ENCODE data around the gene PPIA. TPM values are rescaled to one million over a fixed set of nuclear protein-coding genes. Genes with fewer than 3 reads are reported as not detected.
A peak's percentile ranks its signal among the peaks of the same experiment; 100 is the strongest.
"Not testable (repeated sequence)": the region's sequence is repeated elsewhere in the genome, so short reads cannot be mapped to it uniquely, and the experiment has no call there.

Gene PPIA
- total RNA-seq, 1 donor from 2014 or later: 1,502 TPM

DNA sequence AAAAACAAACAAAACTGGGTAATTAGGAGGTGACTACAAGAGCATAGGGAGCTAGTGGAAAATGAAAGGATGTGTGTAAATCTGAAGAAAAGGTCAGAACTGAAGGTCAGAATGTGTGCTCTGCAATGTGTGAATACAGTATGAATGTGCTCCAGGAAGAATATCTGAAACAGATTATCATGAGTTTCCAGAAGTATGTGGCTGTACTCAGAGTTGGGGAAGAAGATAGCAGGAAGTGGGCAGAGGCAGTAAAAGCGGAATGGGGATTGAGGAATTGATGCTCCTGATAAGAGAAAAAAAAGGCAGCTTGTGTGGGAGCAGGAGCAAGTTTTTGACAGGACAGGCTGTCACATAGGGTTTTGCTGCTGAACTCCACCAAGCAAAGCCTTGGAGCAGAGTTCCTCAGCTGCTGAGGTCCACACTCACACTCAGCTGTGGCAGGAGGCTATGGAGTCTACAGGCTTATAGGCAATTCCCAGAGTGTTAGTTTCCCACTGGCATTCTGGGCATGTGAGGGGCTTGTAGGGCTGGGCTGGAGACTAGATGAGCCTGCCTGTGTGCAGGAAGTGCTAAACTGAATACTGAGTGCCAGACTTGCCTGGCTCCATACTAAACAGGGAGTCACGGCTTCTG, 28.5 kb downstream of the PPIA start:
- peak; percentile 33 to 44 for DNase-seq (ENCODE audit: low read depth in 2 of 2)

DNA sequence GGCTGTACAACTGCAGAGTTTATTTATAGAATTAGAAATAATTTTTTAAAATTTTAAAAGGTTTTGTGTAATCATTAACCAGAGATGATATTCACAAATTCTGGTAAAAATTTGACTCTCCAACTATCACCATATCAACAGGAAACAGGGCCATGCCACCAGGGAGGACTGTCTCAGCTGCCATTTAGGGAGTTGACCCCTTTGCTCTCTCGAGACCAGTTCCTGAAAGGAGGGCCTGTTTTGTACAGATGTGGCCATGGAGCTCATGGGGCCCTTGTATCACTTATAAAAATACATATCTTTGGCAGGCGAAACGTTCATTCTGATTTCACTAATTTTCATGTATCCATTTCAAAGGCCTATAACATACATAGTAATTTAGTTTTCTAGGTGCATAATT, 31.1 kb downstream of the PPIA start:
- DNase-seq (ENCODE audit: low read depth in 2 of 2): no peak

DNA sequence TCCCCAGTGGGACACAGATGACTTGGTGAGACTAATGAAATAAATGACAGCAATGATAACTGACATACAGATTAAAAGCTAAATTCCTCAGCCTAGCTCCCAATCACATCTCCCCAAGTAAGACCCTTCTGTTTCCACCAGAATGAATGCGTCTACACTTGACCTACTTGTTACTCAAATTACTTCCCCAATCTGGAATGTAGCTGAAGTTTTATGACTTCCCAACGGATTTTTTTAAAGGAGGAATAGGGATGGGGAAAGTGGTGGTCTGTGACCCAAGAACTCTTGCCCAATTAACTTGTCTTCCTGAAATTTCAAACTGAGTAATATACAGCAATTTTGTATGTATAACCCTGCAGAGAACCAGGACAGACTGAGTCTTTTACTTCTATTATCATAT, 42.3 kb downstream of the PPIA start:
- DNase-seq (ENCODE audit: low read depth in 2 of 2): no peak

DNA sequence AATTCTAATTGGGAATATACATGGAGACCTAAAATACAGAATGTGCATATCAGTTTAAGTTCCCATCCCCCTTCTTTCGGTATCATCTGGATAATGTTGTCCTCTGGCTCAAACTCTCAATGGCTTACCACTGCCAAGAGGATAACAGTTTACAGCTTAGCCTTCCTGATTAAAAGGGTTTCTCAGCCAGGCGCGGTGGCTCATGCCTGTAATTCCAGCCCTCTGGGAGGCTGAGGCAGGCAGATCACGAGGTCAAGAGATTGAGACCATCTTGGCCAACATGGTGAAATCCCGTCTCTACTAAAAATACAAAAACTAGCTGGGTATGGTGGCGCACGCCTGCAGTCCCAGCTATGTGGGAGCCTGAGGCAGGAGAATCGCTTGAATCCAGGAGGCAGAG, 46.2 kb downstream of the PPIA start:
- not testable (repeated sequence) for DNase-seq (ENCODE audit: low read depth in 2 of 2)

DNA sequence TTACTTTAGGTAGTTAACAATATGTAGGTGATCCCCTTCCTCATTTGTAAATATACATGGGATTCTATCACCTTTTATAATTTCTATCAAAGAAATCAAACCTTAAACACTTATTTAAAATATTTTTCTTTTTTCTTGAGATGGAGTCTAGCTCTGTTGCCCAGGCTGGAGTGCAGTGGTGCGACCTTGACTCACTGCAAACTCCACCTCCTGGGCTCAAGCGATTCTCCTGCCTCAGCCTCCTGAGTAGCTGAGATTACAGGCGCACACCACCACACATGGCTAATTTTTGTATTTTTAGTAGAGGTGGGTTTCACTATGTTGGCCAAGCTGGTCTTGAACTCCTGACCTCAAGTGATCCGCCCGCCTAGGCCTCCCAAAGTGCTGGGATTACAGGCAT, 47.0 kb downstream of the PPIA start:
- not testable (repeated sequence) for DNase-seq (ENCODE audit: low read depth in 2 of 2)

DNA sequence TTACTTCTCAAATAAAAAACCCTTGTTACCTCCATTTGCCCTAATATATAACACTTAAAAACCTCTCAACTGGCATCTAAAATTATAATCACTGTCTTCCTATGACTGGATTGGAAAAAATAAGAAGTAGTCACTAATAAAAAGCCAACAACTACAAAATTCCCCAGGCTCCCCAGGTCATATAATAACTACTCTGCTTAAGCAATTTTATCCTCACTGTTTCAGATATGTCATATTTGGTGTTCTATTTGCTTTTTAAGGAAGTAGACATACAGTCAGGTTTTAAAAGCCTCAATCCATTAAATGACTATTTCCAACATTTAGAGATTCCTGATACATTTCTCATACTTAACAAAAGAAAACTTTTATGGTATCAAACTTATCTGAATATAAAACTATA, 49.0 kb downstream of the PPIA start:
- no peak for DNase-seq (ENCODE audit: low read depth in 2 of 2)

DNA sequence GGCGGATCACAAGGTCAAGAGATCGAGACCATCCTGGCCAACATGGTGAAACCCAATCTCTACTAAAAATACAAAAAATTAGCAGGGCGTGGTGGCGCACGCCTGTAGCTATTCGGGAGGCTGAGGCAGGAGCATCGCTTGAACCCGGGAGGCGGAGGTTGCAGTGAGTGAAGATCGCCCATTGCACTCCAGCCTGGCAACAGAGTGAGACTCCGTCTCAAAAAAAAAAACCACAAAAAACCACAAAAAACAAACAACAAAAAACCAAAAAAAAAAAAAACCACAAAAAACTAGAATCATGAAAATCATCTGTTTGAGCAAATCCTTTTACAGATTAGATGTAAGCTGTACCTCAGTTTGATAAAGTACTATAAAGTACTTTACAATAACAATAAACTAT, 49.9 kb downstream of the PPIA start:
- not testable (repeated sequence) for DNase-seq (ENCODE audit: low read depth in 2 of 2)

DNA sequence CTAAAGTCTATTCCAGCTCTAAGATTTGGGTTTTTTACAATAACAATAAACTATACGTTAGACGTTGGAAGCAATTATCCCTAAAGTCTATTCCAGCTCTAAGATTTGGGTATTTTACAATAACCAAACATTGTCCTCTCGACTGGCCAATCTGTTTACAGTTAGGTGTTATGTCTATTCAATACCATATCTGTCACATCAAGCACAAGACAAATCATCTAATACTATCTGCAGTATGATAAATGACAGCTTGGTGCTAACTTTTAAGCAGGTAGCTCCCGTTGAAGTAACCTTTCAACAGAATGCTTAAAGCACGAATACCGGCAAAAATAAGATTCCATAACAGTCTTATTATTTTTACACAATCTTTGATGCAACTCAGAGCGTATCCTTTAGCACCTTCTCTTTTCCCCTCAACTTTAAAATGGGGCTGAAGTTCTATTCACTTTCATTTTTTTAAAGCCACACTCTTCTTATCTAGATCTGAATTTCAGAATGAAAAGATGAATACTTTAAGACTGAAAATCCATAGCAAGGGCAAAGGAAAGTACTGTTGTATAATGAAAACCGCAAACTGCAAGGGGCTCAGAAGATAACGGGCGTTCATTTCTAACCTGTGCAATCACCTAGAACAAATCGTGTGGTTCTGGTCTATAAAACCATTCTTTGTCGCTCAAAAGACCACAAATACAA, 50.5 kb downstream of the PPIA start:
- DNase-seq (ENCODE audit: low read depth in 2 of 2): no peak

DNA sequence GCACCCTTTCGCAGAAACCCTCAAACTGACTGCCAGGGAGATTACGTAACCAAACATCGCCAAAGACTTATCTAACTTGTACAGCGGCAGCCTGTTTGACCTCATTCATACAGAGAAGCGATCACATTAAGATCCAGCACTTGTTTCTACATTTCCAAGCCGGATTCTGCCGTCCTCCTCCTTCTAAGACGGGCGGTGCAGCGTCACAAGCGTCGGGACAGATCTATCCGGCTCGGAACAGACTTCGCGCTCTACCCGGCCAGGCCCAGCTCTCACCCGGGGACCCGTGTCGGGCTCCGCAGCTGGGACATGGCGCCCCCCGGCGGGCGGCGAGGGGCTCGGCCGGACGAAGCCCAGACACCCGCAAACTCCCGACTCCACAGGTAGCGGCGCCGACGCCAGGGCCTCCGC, 51.0 kb downstream of the PPIA start:
- peak; percentile 92 for DNase-seq (ENCODE audit: low read depth in 2 of 2)

DNA sequence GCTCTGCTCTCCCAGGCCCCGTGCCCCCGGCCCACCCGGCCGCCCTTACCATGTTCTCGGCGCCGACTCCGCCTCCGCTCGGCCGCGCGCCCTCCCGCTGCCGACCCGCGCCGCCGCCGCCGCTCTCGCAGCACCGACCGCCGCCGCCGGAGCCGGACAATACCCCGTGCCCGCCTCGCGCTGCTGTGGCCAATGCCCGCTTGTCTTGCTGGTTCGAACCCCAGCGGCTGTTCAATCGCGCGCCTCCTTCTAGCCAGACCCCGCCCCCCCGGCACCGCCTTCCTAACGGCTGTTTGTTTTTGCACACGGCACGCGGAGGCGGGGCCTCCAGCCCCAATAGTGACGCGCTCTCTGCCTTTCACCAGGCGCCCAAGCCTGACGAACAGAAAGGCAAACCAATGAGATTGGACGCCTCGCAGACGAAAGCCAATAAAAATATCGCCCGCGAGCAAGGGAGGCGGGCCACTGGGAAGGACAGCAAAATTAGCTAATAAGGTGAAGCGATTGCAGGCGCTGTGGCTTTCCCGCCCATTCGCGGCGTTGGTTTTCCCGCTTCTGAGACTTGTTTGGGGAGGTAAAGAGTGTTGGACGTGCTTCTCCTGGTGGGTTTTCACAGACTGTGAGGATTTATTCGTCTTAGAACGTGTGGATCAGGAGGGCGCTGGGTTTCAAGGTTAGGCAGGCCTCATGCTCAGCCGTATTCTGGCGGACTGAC, 51.6 kb downstream of the PPIA start, which contains the start of gene H2AZ2:
Gene H2AZ2 (minus strand): TSS at position 168 of the 715 bp plus-strand sequence. CDS start 116 bp downstream, at position 52.
- peak; percentile 100 for DNase-seq (ENCODE audit: low read depth in 2 of 2)

DNA sequence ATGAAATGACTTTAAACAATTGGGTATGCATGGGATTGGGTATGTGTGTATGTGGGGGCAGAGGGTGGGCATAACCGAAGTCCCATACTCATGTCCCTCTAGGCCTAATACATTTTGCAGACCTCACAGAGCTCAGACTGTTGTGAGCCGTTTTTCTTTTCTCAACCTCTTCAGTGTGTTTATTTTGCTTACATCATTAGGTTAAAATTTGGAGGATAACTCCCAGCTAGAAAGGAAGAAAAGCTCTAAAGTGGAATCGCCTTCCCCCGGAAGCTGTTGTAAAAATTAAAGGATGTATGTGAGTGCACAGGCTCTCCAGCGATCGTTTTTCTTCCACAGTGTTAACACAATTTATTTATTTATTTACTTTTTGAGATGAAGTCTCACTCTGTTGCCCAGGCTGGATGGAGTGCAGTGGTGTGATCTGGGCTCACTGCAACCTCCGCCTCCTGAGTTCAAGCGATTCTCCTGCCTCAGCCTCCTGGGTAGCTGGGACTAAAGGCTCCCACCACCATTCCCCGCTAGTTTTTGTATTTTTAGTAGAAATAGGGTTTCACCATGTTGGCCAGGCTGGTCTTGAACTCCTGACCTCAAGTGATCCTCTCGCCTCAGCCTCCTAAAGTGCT, 52.9 kb downstream of the PPIA start:
- DNase-seq (ENCODE audit: low read depth in 2 of 2): no peak

DNA sequence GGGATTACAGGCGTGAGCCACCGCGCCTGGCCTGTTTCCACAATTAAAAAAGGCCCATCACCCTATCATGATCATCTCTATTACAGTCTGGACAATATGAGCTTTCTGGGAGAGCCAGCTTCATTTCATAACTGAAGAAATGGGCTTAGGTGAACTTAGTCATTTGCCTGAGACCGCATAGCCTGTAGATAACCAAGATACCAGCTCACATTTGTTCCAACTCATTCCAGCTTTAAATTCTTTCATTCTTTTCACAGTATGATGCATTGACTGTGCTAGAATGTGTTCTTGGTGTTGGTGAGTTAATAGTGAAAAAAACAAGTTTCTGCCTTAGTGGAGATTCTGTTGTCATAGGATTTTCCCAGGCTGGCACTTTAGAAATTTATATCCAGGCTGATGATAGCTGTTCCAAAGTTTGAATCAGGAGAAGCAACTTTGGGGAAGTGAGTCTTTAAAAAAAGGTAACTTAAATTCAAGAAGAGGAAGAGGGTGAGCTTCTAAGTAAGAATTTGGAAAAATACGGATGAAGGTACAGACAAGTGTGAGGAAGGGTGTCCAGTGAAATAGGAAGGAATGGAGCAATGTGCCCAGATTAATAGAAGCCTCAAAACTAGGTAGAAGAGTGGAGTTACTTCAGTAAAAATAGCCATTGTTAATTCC, 53.5 kb downstream of the PPIA start:
- DNase-seq (ENCODE audit: low read depth in 2 of 2): no peak

DNA sequence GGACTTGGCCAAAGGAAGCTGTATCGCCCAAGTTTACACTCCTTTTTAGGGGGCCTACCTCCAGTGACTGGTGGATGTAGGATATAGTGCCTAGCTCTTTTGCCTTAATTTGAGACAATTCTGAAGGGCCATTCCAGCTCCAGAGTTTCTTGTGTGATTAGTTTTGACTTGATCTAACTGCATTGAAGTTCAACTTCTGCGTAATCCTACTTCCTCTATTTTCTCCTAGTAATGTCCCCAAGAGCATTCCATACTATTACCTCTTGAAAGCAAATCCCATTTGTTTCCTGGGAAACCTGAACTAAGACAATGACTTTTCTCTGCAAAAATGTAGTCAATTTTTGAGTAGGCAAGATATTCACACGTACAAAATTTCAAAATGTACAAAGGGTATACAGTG, 56.1 kb downstream of the PPIA start:
- no peak for DNase-seq (ENCODE audit: low read depth in 2 of 2)

Other genes with a start within 250 kb of the PPIA start
- 37.0 and 40.7 TPM in 2 replicates for gene DDX56, start 222.8 kb upstream of the PPIA start, total RNA-seq
- gene TMED4, start 214.4 kb upstream of the PPIA start, total RNA-seq: 50.6 and 77.8 TPM in 2 replicates
- 28.1 and 39.9 TPM in 2 replicates for gene OGDH, start 190.1 kb upstream of the PPIA start, total RNA-seq
- gene ZMIZ2, start 47.8 kb upstream of the PPIA start, total RNA-seq: 4.1 and 7.9 TPM in 2 replicates
- gene H2AZ2, start 51.4 kb downstream of the PPIA start, total RNA-seq: 196 and 217 TPM in 2 replicates
- 12.0 and 14.7 TPM in 2 replicates for gene PURB, start 88.8 kb downstream of the PPIA start, total RNA-seq
- under 0.01 TPM in 2 replicates for gene MYO1G, start 182.3 kb downstream of the PPIA start, total RNA-seq
- 47.5 and 67.9 TPM in 2 replicates for gene CCM2, start 203.5 kb downstream of the PPIA start, total RNA-seq